Cardiac fibroblast (primary cell): Measurements from ENCODE around the gene CDH6.

Experiments used
- DNase-seq, 2 donors: peaks; one replicate each; pipeline versions ENCODE4 v3.0.0 to v3.0.0-alpha.2; 2010; ENCODE audit warnings: low read depth in 2 of 2
- H3K4me3 ChIP-seq, 2 donors: replicated peaks in 1 of 2; 1 replicate in 1 of 2; 2 replicates in 1 of 2; pipeline ENCODE4 v1.5.1; 2011; ENCODE audit warnings: low read depth in 2 of 2, low read length in 2 of 2, mild to moderate bottlenecking in 2 of 2, moderate library complexity in 1 of 2
- TF ChIP-seq, protein P1 (sequence below): IDR thresholded peaks from one replicate; pipeline ENCODE4 v1.5.1; 2011; ENCODE audit warnings: low read depth, mild to moderate bottlenecking, low read length, inconsistent platforms

CDH6 gene

GRCh38 chr5:31235381-31235780 is 41.9 kb downstream of the CDH6 start:
- no peak for DNase-seq
- TF ChIP-seq, protein P1, sequence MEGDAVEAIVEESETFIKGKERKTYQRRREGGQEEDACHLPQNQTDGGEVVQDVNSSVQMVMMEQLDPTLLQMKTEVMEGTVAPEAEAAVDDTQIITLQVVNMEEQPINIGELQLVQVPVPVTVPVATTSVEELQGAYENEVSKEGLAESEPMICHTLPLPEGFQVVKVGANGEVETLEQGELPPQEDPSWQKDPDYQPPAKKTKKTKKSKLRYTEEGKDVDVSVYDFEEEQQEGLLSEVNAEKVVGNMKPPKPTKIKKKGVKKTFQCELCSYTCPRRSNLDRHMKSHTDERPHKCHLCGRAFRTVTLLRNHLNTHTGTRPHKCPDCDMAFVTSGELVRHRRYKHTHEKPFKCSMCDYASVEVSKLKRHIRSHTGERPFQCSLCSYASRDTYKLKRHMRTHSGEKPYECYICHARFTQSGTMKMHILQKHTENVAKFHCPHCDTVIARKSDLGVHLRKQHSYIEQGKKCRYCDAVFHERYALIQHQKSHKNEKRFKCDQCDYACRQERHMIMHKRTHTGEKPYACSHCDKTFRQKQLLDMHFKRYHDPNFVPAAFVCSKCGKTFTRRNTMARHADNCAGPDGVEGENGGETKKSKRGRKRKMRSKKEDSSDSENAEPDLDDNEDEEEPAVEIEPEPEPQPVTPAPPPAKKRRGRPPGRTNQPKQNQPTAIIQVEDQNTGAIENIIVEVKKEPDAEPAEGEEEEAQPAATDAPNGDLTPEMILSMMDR = no peak

GRCh38 chr5:31236339-31236738 is 42.9 kb downstream of the CDH6 start:
- TF ChIP-seq, protein P1 = no peak
- DNase-seq = no peak
- no peak overlapping the region for H3K4me3 ChIP-seq

More at GRCh38 chr5:31235381-31235780, 41.9 kb downstream of the CDH6 start:
- no peak overlapping the region for H3K4me3 ChIP-seq

DNA sequence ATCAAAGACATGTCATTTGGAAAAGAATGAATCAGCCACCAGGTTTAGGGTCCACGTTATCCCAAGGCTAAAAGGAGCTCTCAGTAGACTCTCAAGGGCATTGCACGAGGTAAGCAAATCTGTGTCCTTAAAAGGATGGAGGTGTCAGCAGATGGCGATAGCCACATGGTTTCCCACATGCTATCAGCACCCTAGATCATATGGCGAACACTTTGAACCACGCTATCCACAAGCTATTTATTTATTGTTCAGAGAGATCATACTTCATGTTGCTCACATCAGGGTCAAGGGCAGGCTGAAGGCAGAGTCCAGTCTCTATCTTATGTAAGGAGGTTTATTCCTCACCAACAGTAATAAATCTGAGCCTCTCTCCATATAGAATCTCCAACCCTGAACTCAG is 43.7 kb downstream of the CDH6 start:
- H3K4me3 ChIP-seq = no peak overlapping the region
- DNase-seq = peak; percentile 13 to 26
- TF ChIP-seq, protein P1 = no peak

DNA sequence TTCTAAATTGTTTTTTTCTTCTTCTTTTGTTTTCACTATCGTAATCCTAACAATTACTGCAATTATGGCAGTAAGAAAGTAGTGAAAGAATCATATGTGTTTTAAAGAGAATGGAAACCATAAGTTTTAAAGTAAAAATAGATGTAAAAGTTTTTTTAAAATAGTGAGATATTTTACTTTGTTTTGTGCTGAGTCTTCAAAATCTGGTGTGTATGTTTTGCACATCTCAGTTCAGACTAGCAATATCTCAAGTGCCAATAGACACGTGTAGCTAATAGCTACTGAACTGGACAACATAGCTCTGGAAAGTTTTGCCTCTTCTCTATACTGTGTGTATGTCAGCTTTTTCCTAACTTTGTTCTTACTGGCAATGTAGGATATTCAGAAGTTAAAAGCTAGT is 45.0 kb downstream of the CDH6 start:
- DNase-seq = no peak
- TF ChIP-seq, protein P1 = no peak
- no peak overlapping the region for H3K4me3 ChIP-seq

DNA sequence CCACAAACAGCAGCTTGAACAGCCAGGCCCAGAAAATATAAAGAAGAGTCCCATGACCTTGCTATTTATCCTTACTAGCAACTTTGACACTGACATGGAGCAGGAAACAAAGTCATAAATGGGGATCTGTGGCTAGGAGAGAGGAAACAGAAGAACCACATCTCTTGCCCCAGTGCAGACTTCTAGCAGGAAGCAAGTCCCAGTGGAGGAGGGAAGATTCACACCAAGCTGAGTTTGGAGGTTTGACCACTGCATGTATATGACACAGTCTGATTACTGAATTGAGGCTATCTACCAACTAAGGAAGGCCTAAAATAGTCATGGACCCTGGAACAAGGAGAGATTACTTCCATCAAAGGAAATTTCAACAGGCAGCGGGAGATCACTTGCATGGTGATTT is 51.4 kb downstream of the CDH6 start:
- no peak overlapping the region for H3K4me3 ChIP-seq
- no peak for DNase-seq
- TF ChIP-seq, protein P1 = no peak

DNA sequence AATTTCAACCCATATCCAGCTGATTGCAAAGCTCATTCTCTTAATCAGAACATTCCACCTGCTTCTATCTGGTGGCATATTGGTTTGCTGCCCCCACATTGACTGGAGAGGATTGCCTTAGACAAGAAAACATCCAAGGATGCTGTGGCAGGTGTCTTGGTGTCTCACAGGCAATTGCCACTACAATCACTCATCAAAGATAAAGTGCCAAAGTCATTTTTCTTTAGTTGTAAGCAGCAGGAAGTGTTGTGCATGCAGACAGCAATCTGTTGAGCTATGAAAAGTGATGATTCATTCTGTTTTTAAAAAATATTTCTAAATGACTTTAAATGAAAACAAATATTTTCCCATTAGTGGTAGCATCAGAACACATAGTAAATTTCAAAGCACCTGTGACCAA is 53.9 kb downstream of the CDH6 start:
- no peak overlapping the region for H3K4me3 ChIP-seq
- TF ChIP-seq, protein P1 = no peak
- no peak for DNase-seq

DNA sequence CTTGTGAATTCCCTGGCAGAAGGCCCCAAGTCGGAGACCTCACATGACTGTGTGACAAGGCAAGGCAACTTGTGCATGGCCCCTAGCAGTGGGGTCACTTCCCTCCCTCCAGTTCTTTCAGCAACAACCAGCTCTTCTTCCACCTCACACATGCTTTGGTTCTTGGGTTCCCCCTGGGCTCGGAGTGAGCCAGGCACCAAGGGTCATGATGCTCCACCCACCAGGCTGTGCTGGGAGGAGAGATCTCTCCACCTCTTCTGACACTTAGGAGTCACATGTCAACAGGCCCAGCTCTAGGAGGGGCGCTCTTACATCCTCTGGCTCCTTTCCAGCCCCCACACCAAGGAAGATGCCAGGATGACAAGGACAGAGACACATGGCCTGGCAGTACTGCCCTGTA is 56.7 kb downstream of the CDH6 start:
- TF ChIP-seq, protein P1 = no peak
- H3K4me3 ChIP-seq = no peak overlapping the region
- no peak for DNase-seq
